ENCODE measurements around the gene DEAF1. TPM values are rescaled to one million over a fixed set of nuclear protein-coding genes. Genes with fewer than 3 reads are reported as not detected.
A peak's percentile ranks its signal among the peaks of the same experiment; 100 is the strongest.

Gene DEAF1
- total RNA-seq, 1 experiment from 2014 or later = 31.9 TPM

DNA sequence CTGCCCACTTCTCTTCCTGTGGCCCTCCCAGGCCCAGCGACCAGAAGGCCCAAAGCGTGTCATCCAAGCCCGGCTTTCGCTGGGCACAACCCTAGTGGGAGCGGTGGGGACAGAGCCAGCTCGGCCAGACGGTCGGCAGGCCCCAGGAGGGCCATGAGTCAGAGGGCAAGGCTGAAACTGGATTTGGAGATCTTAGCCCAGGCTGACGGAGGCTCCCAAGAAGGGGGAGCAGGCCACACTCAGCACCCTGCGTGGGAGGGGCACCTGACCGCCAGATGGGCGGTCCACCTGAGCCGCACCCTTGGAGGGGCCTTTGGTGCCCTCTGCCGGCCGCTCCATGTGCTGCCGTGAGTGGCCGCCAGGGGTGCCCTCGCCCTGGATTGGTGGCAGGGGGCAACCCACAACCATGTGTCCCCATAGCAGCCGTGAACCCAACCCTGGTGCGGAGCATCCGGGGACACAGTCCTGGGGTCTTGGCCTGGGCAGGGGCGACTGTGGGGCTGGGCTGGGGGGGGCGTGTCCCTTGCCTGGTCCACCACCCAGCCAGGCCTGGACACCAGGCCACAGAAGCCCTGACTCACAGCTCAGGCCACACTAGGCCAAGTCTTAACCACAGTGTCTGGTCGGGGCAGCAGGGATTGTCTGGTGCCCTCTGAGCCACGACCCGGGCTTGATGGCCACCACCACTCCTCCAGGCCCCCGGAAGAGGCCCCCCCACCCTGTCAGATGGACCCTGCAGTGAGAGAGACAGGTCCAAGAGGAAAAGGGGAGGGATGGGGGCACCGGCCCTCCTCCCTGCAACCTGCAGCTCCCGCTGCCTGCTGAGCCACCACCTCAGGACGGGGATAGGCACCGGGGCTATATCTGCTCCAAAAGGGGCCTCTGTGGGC is 33.1 kb upstream of the DEAF1 start:
- Histone ChIP-seq H3K4me2 (ENCODE audit: low read length) (peak overlapping the region; percentile 61), H3K9me2 (replicated peaks; ENCODE audit: low read length) (no peaks in the 10 kb centered on the region), H3K27me3 (ENCODE audit: low read length) (no peaks in the 10 kb centered on the region), H2AFZ (ENCODE audit: low read length) (0 out of 2 replicates have a peak overlapping the region, but pooled peaks have one; percentile 52), H3K9me3 (ENCODE audit: low read length) (no peaks in the 10 kb centered on the region), H3K27ac (ENCODE audit: low read length) (peak overlapping the region; percentile 83), H4K20me1 (ENCODE audit: low read length) (no peaks in the 10 kb centered on the region), H3K36me3 (ENCODE audit: low read depth, low read length) (peaks cover 7% of the 10 kb centered on the region), H3F3A (ENCODE audit: low read length, unreplicated experiment) (peaks cover 8% of the 10 kb centered on the region), H3K4me1 (ENCODE audit: insufficient read depth, low read length) (peaks cover 17% of the 10 kb centered on the region), H3K9ac (ENCODE audit: low read length) (peak overlapping the region; percentile 55), H3K4me3 (ENCODE audit: low read length) (no peak overlapping the region; the same call in 1 of the 2 replicates), H3K79me2 (ENCODE audit: low read length) (no peaks in the 10 kb centered on the region)
- CTCF ChIA-PET = interaction anchor here (0.5 to 1.5 kb wide), 5 partner anchors 23 to 189 kb away, joined by 3 to 11 read pairs (median 3); partner anchors contain the start of gene TMEM80
- intact Hi-C loops (cut with micrococcal nuclease) = loop anchor here (1.0 kb wide), 1 partner anchor 32 kb away; no protein-coding TSS in a partner anchor
- POLR2A ChIA-PET (ENCODE audit: unreplicated experiment) = no interaction called here
- BruUV-seq (replicated peaks) = no TSS peak
- no peak for TF ChIP-seq EZH2 (IDR thresholded peaks at IDR 0.05; ENCODE audit: low read length, unreplicated experiment)
- TF ChIP-seq, protein P1, sequence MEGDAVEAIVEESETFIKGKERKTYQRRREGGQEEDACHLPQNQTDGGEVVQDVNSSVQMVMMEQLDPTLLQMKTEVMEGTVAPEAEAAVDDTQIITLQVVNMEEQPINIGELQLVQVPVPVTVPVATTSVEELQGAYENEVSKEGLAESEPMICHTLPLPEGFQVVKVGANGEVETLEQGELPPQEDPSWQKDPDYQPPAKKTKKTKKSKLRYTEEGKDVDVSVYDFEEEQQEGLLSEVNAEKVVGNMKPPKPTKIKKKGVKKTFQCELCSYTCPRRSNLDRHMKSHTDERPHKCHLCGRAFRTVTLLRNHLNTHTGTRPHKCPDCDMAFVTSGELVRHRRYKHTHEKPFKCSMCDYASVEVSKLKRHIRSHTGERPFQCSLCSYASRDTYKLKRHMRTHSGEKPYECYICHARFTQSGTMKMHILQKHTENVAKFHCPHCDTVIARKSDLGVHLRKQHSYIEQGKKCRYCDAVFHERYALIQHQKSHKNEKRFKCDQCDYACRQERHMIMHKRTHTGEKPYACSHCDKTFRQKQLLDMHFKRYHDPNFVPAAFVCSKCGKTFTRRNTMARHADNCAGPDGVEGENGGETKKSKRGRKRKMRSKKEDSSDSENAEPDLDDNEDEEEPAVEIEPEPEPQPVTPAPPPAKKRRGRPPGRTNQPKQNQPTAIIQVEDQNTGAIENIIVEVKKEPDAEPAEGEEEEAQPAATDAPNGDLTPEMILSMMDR (conservative IDR thresholded peaks at IDR 0.05; ENCODE audit: low read depth, low read length) = peak; percentile 98
- DNase-seq = peak; percentile 96
- ATAC-seq = peak; percentile 83

DNA sequence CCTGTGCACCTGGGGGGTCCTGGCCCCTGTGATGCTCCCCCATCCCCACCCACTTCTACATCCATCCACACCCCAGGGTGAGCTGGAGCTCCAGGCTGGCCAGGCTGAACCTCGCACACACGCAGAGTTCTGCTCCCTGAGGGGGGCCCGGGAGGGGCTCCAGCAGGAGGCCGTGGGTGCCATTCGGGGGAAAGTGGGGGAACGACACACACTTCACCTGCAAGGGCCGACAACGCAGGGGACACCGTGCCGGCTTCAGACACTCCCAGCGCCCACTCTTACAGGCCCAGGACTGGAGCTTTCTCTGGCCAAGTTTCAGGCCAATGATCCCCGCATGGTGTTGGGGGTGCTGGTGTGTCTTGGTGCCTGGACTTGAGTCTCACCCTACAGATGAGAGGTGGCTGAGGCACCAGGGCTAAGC is 32.3 kb upstream of the DEAF1 start:
- H4K20me1 ChIP-seq (ENCODE audit: low read length) = no peaks in the 10 kb centered on the region
- TSS peak; percentile 47 for BruUV-seq (replicated peaks)
- H3K4me2 ChIP-seq (ENCODE audit: low read length) = peak overlapping the region; percentile 61
- no peaks in the 10 kb centered on the region for H3K9me3 ChIP-seq (ENCODE audit: low read length)
- H2AFZ ChIP-seq (ENCODE audit: low read length) = 0 out of 2 replicates have a peak overlapping the region, but pooled peaks have one; percentile 52
- intact Hi-C loops (cut with micrococcal nuclease) = no loop called here
- no peaks in the 10 kb centered on the region for H3K27me3 ChIP-seq (ENCODE audit: low read length)
- POLR2A ChIA-PET (ENCODE audit: unreplicated experiment) = no interaction called here
- H3F3A ChIP-seq (ENCODE audit: low read length, unreplicated experiment) = peaks cover 8% of the 10 kb centered on the region
- H3K79me2 ChIP-seq (ENCODE audit: low read length) = no peaks in the 10 kb centered on the region
- CTCF ChIA-PET = interaction anchor here (0.5 to 1.5 kb wide), 5 partner anchors 22 to 189 kb away, joined by 3 to 11 read pairs (median 3); partner anchors contain the start of gene TMEM80
- H3K9ac ChIP-seq (ENCODE audit: low read length) = peak overlapping the region; percentile 55
- H3K27ac ChIP-seq (ENCODE audit: low read length) = peak overlapping the region; percentile 83
- no peak for TF ChIP-seq EZH2 (IDR thresholded peaks at IDR 0.05; ENCODE audit: low read length, unreplicated experiment)
- ATAC-seq (no peak; the same call in 1 of the 2 replicates), DNase-seq (no peak)
- no peak overlapping the region; the same call in 1 of the 2 replicates for H3K4me3 ChIP-seq (ENCODE audit: low read length)
- H3K4me1 ChIP-seq (ENCODE audit: insufficient read depth, low read length) = peaks cover 17% of the 10 kb centered on the region
- peaks cover 7% of the 10 kb centered on the region for H3K36me3 ChIP-seq (ENCODE audit: low read depth, low read length)
- no peaks in the 10 kb centered on the region for H3K9me2 ChIP-seq (replicated peaks; ENCODE audit: low read length)

DNA sequence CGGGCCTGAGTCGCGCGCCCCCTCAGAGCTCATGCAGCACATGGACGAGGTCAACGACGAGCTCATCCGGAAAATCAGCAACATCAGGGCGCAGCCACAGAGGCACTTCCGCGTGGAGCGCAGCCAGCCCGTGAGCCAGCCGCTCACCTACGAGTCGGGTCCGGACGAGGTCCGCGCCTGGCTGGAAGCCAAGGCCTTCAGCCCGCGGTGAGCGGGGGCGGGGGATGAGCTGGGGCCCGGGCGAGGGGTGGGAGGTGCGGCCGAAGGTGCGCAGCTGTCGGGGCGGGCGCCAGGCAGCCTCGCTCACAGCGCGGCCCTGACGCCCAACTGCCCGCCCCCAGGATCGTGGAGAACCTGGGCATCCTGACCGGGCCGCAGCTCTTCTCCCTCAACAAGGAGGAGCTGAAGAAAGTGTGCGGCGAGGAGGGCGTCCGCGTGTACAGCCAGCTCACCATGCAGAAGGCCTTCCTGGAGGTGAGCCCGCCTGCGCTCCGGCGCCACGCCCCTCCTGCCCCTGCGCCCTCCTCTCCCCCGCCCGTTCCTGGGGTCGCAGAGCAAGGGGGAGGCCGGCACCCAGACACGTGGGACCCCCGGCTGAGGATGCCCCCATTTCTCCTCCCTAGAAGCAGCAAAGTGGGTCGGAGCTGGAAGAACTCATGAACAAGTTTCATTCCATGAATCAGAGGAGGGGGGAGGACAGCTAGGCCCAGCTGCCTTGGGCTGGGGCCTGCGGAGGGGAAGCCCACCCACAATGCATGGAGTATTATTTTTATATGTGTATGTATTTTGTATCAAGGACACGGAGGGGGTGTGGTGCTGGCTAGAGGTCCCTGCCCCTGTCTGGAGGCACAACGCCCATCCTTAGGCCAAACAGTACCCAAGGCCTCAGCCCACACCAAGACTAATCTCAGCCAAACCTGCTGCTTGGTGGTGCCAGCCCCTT is 31.5 kb upstream of the DEAF1 start:
- H3K4me1 ChIP-seq (ENCODE audit: insufficient read depth, low read length) = peaks cover 17% of the 10 kb centered on the region
- H3K9ac ChIP-seq (ENCODE audit: low read length) = no peak overlapping the region
- TF ChIP-seq, protein P1 (conservative IDR thresholded peaks at IDR 0.05; ENCODE audit: low read depth, low read length) = no peak
- TF ChIP-seq EZH2 (IDR thresholded peaks at IDR 0.05; ENCODE audit: low read length, unreplicated experiment) = no peak
- no peak for TF ChIP-seq EZH2phosphoT487 (IDR thresholded peaks at IDR 0.05; ENCODE audit: borderline replicate concordance, low read length)
- peaks cover 8% of the 10 kb centered on the region for H3F3A ChIP-seq (ENCODE audit: low read length, unreplicated experiment)
- H3K36me3 ChIP-seq (ENCODE audit: low read depth, low read length) = peaks cover 7% of the 10 kb centered on the region
- ATAC-seq = no peak
- intact Hi-C loops (cut with micrococcal nuclease) = no loop called here
- H3K27ac ChIP-seq (ENCODE audit: low read length) = peak overlapping the region; percentile 83
- H3K27me3 ChIP-seq (ENCODE audit: low read length) = no peaks in the 10 kb centered on the region
- BruUV-seq (replicated peaks) = no TSS peak
- H4K20me1 ChIP-seq (ENCODE audit: low read length) = no peaks in the 10 kb centered on the region
- H3K4me3 ChIP-seq (ENCODE audit: low read length) = no peak overlapping the region
- H3K9me3 ChIP-seq (ENCODE audit: low read length) = no peaks in the 10 kb centered on the region
- H2AFZ ChIP-seq (ENCODE audit: low read length) = no peak overlapping the region
- ChIA-PET CTCF (interaction anchor here (0.6 to 1.4 kb wide), 3 partner anchors 30 to 319 kb away, joined by 3 to 11 read pairs (median 3); partner anchors contain the start of gene TMEM80), POLR2A (ENCODE audit: unreplicated experiment) (interaction anchor here (0.6 kb wide), 3 partner anchors 37 to 111 kb away, joined by 4 to 6 read pairs (median 6); partner anchors contain the start of gene IRF7)
- H3K9me2 ChIP-seq (replicated peaks; ENCODE audit: low read length) = no peaks in the 10 kb centered on the region
- H3K4me2 ChIP-seq (ENCODE audit: low read length) = no peak overlapping the region
- DNase-seq = no peak
- H3K79me2 ChIP-seq (ENCODE audit: low read length) = no peaks in the 10 kb centered on the region

Measured in PC-3 (cell line).